Measurements from ENCODE around the gene TMEM179. TPM values are rescaled to one million over a fixed set of nuclear protein-coding genes. Genes with fewer than 3 reads are reported as not detected.

The TMEM179 gene
- total and polyA plus RNA-seq, 10 of the 15 experiments (the other 5 are each of a cell fraction or from before 2014, with no cell fraction given): not detected

- TF ChIP-seq E2F4 (IDR thresholded peaks at IDR 0.05; ENCODE audit: low read depth, low read length): no peak
- no peak for TF ChIP-seq IRF4 (IDR thresholded peaks at IDR 0.05; ENCODE audit: low read depth, low read length)
These were observed 30.0 kb downstream of the TMEM179 start (continued) for GRCh38 chr14:104574536-104574935.

GRCh38 chr14:104573930-104574329 lies 30.6 kb downstream of the TMEM179 start:
- 19% methylated on average over 9 of the region's 9 CpGs for WGBS (ENCODE audit: insufficient coverage, insufficient replicate concordance, low lambda C conversion rate, missing lambda C conversion rate)
- H3K79me2 ChIP-seq (ENCODE audit: control insufficient read depth, insufficient read depth, low read length): no peaks in the 10 kb centered on the region
- intact Hi-C loops (cut with micrococcal nuclease; ENCODE audit: unreplicated experiment): no loop called here
- in situ Hi-C loops (cut with MboI): no loop called here
- H3K36me3 ChIP-seq (ENCODE audit: control insufficient read depth in 2 of 2, insufficient read depth in 2 of 2, low read length in 1 of 2): no peaks in the 10 kb centered on the region
- FAIRE-seq: no peak
- no peak overlapping the region for H3K27ac ChIP-seq (ENCODE audit: control insufficient read depth, insufficient read depth)
- ChIA-PET RAD21 (ENCODE audit: unreplicated experiment) (no interaction called here), CTCF (interaction anchor here (0.9 kb wide), 1 partner anchor 496 kb away, joined by 3 read pairs; no protein-coding TSS in a partner anchor), POLR2A (no interaction called here), SMC1A (ENCODE audit: uncharacterized antibody, unreplicated experiment) (interaction anchor here (0.6 kb wide), 1 partner anchor 757 kb away, joined by 3 read pairs; no protein-coding TSS in a partner anchor)
- no peak for ATAC-seq
- DNase-seq (ENCODE audit: low read depth, low spot score): no peak
- H3K9me3 ChIP-seq (replicated peaks; ENCODE audit: control insufficient read depth, insufficient read depth, low read length): no peaks in the 10 kb centered on the region
- no peak overlapping the region for H3K4me2 ChIP-seq (ENCODE audit: control insufficient read depth, insufficient read depth)
- no TSS peak for BruUV-seq (replicated peaks)
- no peaks in the 10 kb centered on the region for H3K4me1 ChIP-seq (ENCODE audit: control insufficient read depth, insufficient read depth, low read length)
- no peak overlapping the region for H2AFZ ChIP-seq (ENCODE audit: control insufficient read depth, low read depth, low read length)
- no peaks in the 10 kb centered on the region; a peak in 1 of 4 replicates for H3K27me3 ChIP-seq (replicated peaks in 1 of 2; ENCODE audit: control insufficient read depth in 2 of 2, insufficient read depth in 2 of 2, low read length in 1 of 2)
- no peaks in the 10 kb centered on the region for H4K20me1 ChIP-seq (ENCODE audit: control insufficient read depth, insufficient read depth)
- H3K4me3 ChIP-seq: no peak overlapping the region
- no peak overlapping the region for H3K9ac ChIP-seq (ENCODE audit: control insufficient read depth, insufficient read depth, low read length)
- no peak for TF ChIP-seq NFYA (IDR thresholded peaks at IDR 0.05; ENCODE audit: borderline replicate concordance, low read depth, low read length)
- no peak for TF ChIP-seq ZNF592 (IDR thresholded peaks at IDR 0.05)
- TF ChIP-seq RELB (IDR thresholded peaks at IDR 0.05; ENCODE audit: low read depth): no peak
- TF ChIP-seq PRDM15 (CRISPR knock-in tag; IDR thresholded peaks at IDR 0.05): no peak
- no peak for TF ChIP-seq POLR2AphosphoS2 (IDR thresholded peaks at IDR 0.05; ENCODE audit: low read depth, low read length)
- no peak for TF ChIP-seq PBX3 (IDR thresholded peaks at IDR 0.05; ENCODE audit: insufficient replicate concordance, low read depth, low read length)
- no peak for TF ChIP-seq SREBF2 (IDR thresholded peaks at IDR 0.05; ENCODE audit: low read length)
- TF ChIP-seq SUPT20H (IDR thresholded peaks at IDR 0.05; ENCODE audit: borderline replicate concordance, control insufficient read depth, low read depth, low read length): no peak
